ENCODE measurements around the gene PUS1. TPM values are rescaled to one million over a fixed set of nuclear protein-coding genes. Genes with fewer than 3 reads are reported as not detected.
A peak's percentile ranks its signal among the peaks of the same experiment; 100 is the strongest.

Gene PUS1
- total RNA-seq, 1 experiment from 2014 or later: 70.5 TPM

DNA sequence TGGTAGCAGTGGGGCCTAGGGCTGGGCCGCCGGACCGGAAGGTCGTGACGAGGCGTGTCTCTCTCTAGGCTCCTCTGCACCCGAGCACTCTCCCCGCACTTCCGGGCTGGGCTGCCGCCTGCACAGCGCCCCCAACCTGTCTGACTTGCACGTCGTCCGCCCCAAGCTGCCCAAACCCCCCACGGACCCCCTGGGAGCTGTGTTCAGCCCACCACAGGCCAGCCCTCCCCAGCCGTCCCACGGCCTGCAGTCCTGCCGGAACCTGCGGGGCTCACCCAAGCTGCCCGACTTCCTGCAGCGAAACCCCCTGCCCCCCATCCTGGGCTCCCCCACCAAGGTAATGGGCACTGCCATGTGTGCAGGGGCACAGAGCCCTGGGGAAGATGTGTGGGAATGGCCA, 13.3 kb upstream of the PUS1 start:
- no peak for DNase-seq (ENCODE audit: low spot score)

GRCh38 chr12:131916306-131917138, 12.6 kb upstream of the PUS1 start:
- no peak for DNase-seq (ENCODE audit: low spot score)

- DNase-seq (ENCODE audit: low spot score): no peak
These were observed 11.9 kb upstream of the PUS1 start for GRCh38 chr12:131917139-131917710.

- no peak for DNase-seq (ENCODE audit: low spot score)
These were observed 11.3 kb upstream of the PUS1 start for GRCh38 chr12:131917711-131918306.

- DNase-seq (ENCODE audit: low spot score): no peak
These were observed 10.6 kb upstream of the PUS1 start for GRCh38 chr12:131918311-131919050.

- DNase-seq (ENCODE audit: low spot score): no peak
These were observed 10.1 kb upstream of the PUS1 start for GRCh38 chr12:131919051-131919347.

DNA sequence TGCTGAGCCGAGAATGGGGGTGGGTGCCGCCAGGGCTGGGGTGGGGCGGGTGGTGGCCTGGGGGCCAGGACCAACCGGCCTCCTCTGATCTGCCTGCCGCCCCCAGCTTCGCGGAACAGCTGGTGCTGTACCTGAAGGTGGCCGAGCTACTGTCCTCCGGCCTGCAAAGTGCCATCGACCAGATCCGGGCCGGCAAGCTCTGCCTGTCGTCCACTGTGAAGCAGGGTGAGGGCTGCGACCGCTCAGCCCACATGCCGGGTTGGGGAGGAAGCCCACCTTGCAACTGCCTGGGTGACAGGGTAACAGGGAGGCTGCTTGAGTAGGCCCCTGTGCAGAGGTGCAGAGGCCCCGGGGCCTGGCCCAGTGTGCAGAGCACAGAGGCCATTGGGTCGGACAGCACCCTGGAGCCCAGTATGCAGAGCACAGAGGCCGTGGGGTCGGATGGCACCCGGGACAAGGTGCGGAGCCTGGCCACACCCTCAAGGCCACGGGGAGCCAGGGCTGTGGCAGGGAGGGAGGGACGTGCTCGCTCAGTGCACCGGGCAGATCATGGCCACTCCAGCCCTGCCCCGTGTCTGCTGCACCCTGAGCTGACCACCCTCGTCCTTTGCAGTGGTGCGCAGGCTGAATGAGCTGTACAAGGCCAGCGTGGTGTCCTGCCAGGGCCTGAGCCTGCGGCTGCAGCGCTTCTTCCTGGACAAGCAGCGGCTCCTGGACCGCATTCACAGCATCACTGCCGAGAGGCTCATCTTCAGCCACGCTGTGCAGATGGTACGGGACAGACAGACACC, 9.5 kb upstream of the PUS1 start:
- no peak for DNase-seq (ENCODE audit: low spot score)

GRCh38 chr12:131920157-131920508, 8.9 kb upstream of the PUS1 start:
- DNase-seq (ENCODE audit: low spot score): no peak

- DNase-seq (ENCODE audit: low spot score): no peak
These were observed 7.9 kb upstream of the PUS1 start for GRCh38 chr12:131920902-131921840.

GRCh38 chr12:131921866-131922769, 7.0 kb upstream of the PUS1 start:
- peak; percentile 13 for DNase-seq (ENCODE audit: low spot score)

DNA sequence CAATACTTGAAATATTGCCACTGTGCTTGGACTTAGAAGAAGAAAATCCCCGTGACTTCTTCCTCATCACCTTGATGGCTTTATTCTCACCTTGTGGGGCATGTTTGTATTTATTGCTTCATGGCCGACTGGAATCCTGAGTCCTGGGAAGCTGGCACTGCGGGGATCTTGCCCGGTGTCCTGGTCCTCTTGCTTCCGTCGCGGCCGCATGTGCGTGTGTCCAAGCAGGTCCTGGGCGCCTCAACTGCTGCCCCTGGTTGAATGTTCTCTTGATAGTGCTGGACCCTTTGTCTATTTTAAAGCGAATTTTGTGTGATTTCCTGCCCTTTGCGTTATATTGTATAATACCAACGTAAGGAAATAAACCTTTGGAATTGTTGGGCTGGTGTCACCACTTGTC, 6.3 kb upstream of the PUS1 start:
- no peak for DNase-seq (ENCODE audit: low spot score)

DNA sequence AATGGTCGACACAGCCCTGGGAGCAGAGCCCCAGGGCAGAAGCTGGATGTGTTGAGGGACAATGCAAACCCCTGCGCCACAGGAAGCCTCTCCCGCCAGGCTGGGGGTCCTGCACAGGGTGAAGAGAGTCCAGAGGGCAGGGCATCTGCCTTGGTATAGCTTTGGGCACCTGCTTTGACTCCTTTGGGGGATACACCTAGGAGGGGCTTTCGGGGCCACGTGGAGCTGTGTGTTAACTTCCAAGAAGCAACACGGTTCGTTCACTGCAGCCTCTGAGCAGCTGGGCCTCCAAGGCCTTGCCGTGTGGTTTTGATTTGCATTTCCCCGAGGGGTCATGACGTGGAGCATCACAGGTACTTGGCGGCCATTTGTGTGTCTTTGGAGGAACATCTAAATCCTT, 5.8 kb upstream of the PUS1 start:
- no peak for DNase-seq (ENCODE audit: low spot score)

GRCh38 chr12:131927110-131928079, 1.7 kb upstream of the PUS1 start:
- no peak for DNase-seq (ENCODE audit: low spot score)

DNA sequence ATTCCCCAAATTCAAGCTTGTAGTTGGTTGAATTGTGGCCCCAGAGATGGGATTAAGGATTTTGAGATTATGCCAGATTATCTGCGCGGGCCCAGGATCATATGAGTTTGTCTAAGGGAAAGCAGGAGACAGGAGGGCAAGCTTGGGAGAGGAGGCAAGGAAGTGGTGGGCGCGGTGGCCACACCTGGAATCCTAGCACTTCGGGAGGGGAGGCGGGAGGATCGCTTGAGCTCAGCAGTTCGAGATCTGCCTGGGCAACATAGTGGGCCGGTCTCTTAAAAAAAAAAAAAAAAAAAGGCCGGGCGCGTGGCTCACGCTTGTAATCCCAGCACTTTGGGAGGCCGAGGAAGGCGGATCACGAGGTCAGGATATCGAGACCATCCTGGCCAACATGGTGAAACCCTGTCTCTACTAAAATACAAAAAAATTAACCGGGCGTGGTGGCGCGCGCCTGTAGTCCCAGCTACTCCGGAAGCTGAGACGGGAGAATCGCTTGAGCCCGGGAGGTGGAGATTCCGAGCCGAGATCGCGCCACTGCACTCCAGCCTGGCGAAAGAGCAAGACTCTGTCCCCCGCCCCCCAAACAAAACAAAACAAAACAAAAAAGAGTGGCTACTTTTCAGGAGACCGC, 881 bp upstream of the PUS1 start:
- no peak for DNase-seq (ENCODE audit: low spot score)

GRCh38 chr12:131929581-131930456, 743 bp downstream of the PUS1 start:
- peak; percentile 45 for DNase-seq (ENCODE audit: low spot score)

- DNase-seq (ENCODE audit: low spot score): no peak
These were observed 1.4 kb downstream of the PUS1 start for GRCh38 chr12:131930510-131930909.

- no peak for DNase-seq (ENCODE audit: low spot score)
These were observed 4.3 kb downstream of the PUS1 start for GRCh38 chr12:131933387-131933786.
